ENCODE data around the gene DDX39A. TPM values are rescaled to one million over a fixed set of nuclear protein-coding genes. Genes with fewer than 3 reads are reported as not detected.

The DDX39A gene
- total and polyA plus RNA-seq, 2 of the 8 experiments (the other 6 are each of a cell fraction or from before 2014, with no cell fraction given): 139 TPM

DNA sequence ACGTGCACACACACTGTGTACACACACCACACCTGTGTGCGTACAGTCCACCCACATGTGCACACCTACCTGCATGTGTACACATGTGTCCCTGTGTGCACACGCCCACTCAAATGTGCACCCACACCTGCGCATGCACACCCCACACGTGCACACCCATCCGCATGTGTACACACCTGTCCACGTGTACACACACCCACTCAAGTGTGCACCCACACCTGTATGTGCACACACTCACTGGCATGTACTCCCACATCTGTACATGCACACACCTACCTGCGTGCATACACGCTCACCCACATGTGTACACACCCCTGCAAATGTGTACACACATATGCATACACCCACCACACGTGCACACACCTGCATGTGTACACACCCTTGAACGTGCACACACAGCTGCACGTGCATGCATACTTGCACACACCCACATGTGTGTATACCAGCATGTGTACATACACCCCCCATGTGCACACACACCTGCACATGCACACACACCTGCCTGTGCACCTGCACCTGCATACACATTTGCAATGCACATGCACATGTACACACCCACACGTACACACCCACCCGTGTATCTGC, 24.6 kb upstream of the DDX39A start:
- no peak overlapping the region for H2BK120ac ChIP-seq (replicated peaks; ENCODE audit: low read depth, low read length)
- FAIRE-seq (no peak), DNase-seq (ENCODE audit: low read depth in 1 of 2, low spot score in 2 of 2) (no peak)
- H3K4ac ChIP-seq (replicated peaks; ENCODE audit: insufficient read length, low read depth, low read length): no peak overlapping the region
- H4K5ac ChIP-seq (ENCODE audit: insufficient read length, low read depth, low read length): no peak overlapping the region
- H4K91ac ChIP-seq (replicated peaks; ENCODE audit: insufficient read length, low read length): no peak overlapping the region
- no peak overlapping the region for H2BK15ac ChIP-seq (ENCODE audit: low read length)
- H2BK5ac ChIP-seq (ENCODE audit: low read depth, low read length): no peak overlapping the region
- no peaks in the 10 kb centered on the region for H3K23me2 ChIP-seq (ENCODE audit: low read depth, low read length)
- no peaks in the 10 kb centered on the region for H3K9me3 ChIP-seq (ENCODE audit: insufficient read depth in 2 of 2, low read depth in 1 of 2, low read length in 1 of 2)
- H3K79me1 ChIP-seq (ENCODE audit: low read depth, low read length): peaks cover 12% of the 10 kb centered on the region
- no peak overlapping the region for H3K56ac ChIP-seq (replicated peaks; ENCODE audit: insufficient read length, low read depth, low read length)
- H3K18ac ChIP-seq (ENCODE audit: extremely low read depth, low read length): no peak overlapping the region
- 96% methylated on average over 14 of the region's 14 CpGs; no CpG with 5 or more reads in 1 of the 2 experiments for WGBS, 2 experiments (ENCODE audit: extremely low coverage in 1 of 2, insufficient coverage in 1 of 2, insufficient read length in 1 of 2, insufficient replicate concordance in 2 of 2, low coverage in 1 of 2, low lambda C conversion rate in 2 of 2, missing lambda C conversion rate in 1 of 2)
- H3K23ac ChIP-seq (ENCODE audit: insufficient read length): no peak overlapping the region
- no peak overlapping the region for H3K4me3 ChIP-seq (ENCODE audit: extremely low read depth in 1 of 4, insufficient read depth in 2 of 4, low read depth in 3 of 4, low read length in 4 of 4)
- H3K27me3 ChIP-seq (replicated peaks in 1 of 4; ENCODE audit: control insufficient read depth in 3 of 4, extremely low read depth in 1 of 4, insufficient read depth in 3 of 4, low read length in 3 of 4): no peaks in the 10 kb centered on the region
- H3K27ac ChIP-seq (ENCODE audit: low read depth, low read length): no peak overlapping the region
- H4K8ac ChIP-seq (ENCODE audit: extremely low read depth, insufficient read depth, low read length): no peak overlapping the region
- POLR2A ChIA-PET (ENCODE audit: partially characterized antibody): no interaction called here
- H2BK12ac ChIP-seq (ENCODE audit: low read depth, low read length): no peak overlapping the region; the same call in 1 of the 2 replicates
- no peak overlapping the region for H2BK20ac ChIP-seq (ENCODE audit: low read length)
- peak overlapping the region in 1 of 4 experiments; percentile 5; a peak in 1 of 7 replicates for H3K9ac ChIP-seq (replicated peaks in 1 of 4; ENCODE audit: extremely low read depth in 1 of 4, low read depth in 3 of 4, low read length in 3 of 4)
- H3K36me3 ChIP-seq (ENCODE audit: control insufficient read depth in 2 of 4, insufficient read depth in 4 of 4, low read length in 3 of 4): peaks cover 22 to 54% (median 44%) of the 10 kb centered on the region in 4 experiments
- peaks cover 0 to 9% of the 10 kb centered on the region in 2 experiments; a peak in 2 of 4 replicates for H3K79me2 ChIP-seq (ENCODE audit: control insufficient read depth in 1 of 2, insufficient read depth in 2 of 2, low read length in 2 of 2)
- no peak overlapping the region for H2AK5ac ChIP-seq (ENCODE audit: low read depth, low read length)
- no peak overlapping the region for H2AFZ ChIP-seq (ENCODE audit: low read length)
- H4K20me1 ChIP-seq (replicated peaks in 1 of 2; ENCODE audit: control insufficient read depth in 1 of 2, insufficient read depth in 2 of 2, low read length in 2 of 2): peaks cover 10 to 29% of the 10 kb centered on the region in 2 experiments
- no peak overlapping the region for H3K14ac ChIP-seq (ENCODE audit: insufficient read length)
- CTCF ChIA-PET (ENCODE audit: partially characterized antibody): no interaction called here
- H3K4me2 ChIP-seq (ENCODE audit: insufficient read depth in 1 of 2, low read depth in 2 of 2, low read length in 2 of 2): no peak overlapping the region
- TF ChIP-seq KDM1A (IDR thresholded peaks at IDR 0.05; ENCODE audit: borderline replicate concordance, low read length) (peak; percentile 90; the same call in 1 of the 2 replicates), RAD21 (IDR thresholded peaks at IDR 0.05 in 1 of 2, conservative IDR thresholded peaks at IDR 0.05 in 1 of 2; ENCODE audit: low read depth in 2 of 2, low read length in 2 of 2) (no peak)
- H3K4me1 ChIP-seq (replicated peaks in 1 of 4; ENCODE audit: control insufficient read depth in 3 of 4, insufficient read depth in 4 of 4, low read length in 3 of 4): no peaks in the 10 kb centered on the region

Data from H1 (cell line).